ACHN (cell line): ENCODE measurements around the gene NELFB.

Source experiments
- DNase-seq: peaks from one replicate; pipeline ENCODE4 v3.0.0-alpha.2; 2015
- in situ Hi-C: cut with HindIII; loops from 2 replicates; pipeline ENCODE4 v1.10.0; 2017; ENCODE audit warnings: low sequenced_read_pairs, low pct_ligation_motif_present, low pct_unique_long_range_greater_than_20kb

NELFB gene

DNA sequence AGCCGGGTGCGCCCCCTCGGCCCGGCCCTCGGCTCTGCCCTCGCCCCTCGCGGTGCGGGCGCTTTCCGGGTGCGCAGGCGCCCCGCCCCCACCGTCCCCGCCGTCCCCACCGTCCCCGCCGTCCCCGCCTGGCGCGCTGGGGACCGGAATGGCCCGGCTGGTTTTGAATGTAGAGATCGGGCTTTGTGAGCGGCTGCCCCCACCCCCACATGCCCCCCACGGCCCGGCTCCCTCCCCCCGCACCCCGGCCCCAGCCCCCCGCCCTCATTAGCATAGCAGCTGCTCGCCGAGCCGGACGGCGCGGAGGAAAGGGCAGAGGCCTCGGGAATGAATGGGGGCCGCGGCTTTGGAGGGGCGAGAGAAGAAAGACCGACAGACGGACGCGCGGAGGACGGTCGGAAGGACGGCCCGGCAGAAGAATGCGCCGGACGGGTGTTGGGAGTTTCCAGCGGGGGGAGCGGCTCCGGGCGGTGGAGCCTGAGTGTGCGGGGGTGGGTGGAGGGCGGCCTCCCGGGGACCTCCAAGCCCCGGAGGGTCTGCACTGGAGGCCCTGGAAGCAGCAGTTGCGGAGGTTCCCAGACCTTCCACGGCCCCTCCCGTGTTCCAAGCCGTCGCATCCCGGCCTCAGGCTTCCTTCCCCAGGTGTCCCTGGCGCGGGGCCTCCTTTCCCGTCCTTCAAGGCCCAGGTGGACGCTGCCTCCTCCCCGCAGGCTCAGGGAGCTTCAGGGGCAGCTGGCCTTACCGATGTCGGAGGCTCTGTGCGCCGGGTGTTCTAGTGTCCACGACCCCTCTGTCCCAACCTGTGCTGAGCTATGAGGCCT, 40.9 kb downstream of the NELFB start:
- in situ Hi-C loops: no loop called here
- no peak for DNase-seq

DNA sequence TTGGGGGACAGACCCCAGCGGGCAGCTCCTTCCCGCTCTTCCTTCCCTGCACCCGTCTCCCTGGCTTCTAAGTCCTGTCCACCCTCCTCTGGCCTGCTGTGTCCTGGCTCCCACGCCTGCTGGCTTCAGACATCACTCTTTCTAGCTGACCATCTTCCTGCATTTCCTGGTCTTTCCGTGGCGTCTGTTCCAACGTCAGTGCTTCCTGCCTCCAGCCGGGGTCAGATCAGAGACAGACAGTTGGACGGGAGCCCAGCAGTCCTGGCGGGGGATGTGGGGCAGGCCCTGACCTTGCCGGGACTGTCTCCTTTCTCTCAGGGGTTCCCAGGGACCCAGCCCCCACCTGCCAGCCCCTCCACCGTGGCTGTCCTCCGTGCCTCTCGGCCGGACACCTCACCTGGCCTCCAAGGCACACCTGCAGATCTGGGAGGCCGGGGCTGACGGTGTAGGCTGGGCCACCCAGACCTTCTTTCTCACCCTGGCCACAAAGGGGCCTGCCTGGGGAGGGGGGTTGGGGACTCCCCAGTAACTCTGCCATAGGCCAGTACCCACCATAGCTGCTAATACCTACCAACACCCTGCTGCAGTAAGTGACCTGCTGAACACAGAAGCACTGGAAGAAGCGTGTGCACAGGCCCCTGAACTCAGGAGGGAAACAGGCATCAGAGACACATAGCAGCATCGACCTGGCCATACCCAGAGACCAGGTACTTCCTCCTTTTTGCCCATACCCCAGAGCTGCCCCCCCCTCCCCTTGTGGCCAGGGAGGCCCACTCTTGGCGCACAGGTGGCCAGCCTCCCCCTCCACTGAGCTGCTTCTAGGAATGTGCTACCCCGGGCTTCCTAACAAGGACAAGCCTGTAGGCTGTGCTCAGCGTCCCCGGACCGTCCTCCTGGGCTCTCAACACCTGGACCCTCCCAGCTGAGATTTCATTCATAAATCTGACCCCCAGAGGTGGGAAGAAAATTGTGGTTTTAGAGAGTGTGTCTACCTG, 41.8 kb downstream of the NELFB start:
- no peak for DNase-seq
- in situ Hi-C loops: no loop called here

DNA sequence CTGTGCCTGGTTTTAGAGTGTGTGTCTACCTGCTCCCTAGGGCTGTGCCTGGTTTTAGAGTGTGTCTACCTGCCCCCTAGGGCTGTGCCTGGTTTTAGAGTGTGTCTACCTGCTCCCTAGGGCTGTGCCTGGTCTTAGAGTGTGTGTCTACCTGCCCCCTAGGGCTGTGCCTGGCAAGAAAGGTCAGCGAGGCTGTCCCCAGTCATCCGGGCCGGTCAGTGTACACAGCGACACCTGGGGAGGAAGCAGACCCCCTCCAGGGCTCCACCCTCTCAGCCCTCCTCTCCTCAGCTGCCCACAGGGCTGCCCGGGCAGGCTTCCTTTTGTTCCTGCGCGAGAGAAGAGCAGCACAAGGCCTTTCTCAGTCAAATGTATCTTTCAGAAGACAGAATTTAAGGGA, 42.8 kb downstream of the NELFB start:
- no peak for DNase-seq
- in situ Hi-C loops: no loop called here

DNA sequence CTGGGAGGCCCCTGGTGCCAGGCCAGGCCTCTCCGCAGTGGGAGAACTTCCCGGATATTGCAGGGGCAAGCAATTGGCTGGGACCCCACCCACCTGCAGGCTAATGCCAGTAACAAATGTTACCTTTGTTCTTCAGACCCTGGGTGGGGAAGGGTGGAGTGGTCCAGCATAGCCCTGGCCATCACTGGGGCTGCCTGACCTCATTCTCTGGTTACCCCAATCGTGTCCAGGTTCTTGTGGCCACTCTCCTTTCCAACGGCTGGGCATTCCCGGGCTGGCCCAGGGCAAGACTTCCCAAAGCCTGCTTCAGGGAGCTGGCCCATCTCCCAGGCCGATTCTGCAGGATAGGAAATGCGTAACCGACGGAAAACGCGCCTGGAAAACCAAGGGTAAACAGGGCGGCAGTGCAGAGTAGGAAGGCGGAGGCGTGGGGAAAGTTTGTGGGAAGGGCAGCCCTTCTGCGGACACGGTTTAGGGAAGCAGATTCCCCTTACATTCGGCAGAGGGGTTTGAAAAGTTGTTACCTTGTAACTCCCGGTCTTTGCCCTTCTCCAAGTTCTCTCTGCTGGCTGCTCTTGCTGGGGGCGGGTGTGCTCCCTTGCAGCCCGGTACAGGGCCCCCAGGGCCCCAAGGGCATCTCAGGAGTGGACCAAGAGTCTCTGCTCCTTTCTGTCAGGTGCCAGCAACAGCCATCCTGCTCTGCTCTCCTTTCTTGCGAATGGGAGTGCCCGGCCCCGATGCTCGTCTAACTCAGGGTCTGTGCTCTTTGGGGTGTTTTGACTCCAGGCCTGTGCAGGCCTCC, 43.5 kb downstream of the NELFB start:
- in situ Hi-C loops: no loop called here
- DNase-seq: no peak

DNA sequence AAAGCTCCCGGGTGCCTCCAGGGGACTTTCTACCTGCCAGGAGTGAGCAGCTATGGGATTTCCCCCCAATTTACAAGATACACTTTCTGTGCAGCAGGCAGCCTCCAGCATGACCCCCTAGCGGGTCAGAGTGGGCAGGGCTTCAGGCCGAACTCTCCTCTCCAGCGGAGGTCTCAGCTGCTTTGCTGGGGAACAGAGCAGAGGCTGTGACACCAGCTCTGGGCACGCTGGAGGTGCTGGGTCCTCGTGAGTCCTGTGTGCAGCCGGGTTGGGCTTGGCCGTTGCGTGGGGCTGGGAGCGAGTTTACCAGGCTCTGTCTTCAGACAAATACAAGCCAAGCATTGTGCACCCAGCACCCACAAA, 44.1 kb downstream of the NELFB start:
- no peak for DNase-seq
- in situ Hi-C loops: no loop called here

DNA sequence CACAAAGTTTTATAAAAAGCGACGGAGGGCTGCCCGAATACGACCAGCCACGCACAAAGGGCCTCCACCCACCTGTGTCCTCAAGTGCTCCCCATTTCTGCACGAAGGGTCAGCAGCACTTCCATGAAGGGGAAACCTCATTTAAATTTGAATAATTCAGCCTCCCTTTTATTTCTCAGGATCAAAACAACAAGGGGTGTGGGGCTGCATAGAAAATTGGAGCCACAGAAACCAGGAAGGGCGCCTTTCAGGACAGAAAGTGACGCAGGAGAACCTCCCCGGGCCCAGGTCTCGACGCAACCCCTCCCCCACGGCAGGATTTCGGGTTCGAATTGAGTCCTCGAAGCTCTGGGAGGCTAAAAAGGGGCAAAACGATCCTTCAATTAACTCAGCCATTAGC, 44.8 kb downstream of the NELFB start:
- in situ Hi-C loops: no loop called here
- DNase-seq: no peak

DNA sequence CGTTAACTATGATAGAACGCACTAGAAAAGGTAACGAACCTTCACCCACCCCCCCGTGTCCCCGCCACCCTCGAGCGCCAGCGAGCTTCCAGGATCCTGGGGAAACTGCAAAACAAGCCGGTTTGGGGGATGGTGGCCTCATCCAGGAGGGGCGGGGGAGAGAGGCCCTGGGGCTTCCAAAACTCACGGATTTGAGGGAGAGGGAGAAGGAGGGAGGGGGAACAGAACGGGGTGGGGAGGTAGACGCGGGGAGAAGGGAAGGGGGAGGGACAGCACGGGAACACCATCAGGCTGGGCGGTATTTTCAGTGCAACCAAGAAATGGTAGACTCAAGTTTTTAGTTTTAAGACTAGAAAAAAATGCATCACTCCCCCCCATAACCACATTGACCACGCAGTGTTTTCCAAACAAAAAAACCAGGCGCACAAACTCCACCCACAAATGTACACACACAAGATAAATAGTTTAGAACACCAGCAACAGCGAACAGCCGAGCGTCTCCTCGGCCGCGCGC, 45.5 kb downstream of the NELFB start:
- no peak for DNase-seq
- in situ Hi-C loops: no loop called here

DNA sequence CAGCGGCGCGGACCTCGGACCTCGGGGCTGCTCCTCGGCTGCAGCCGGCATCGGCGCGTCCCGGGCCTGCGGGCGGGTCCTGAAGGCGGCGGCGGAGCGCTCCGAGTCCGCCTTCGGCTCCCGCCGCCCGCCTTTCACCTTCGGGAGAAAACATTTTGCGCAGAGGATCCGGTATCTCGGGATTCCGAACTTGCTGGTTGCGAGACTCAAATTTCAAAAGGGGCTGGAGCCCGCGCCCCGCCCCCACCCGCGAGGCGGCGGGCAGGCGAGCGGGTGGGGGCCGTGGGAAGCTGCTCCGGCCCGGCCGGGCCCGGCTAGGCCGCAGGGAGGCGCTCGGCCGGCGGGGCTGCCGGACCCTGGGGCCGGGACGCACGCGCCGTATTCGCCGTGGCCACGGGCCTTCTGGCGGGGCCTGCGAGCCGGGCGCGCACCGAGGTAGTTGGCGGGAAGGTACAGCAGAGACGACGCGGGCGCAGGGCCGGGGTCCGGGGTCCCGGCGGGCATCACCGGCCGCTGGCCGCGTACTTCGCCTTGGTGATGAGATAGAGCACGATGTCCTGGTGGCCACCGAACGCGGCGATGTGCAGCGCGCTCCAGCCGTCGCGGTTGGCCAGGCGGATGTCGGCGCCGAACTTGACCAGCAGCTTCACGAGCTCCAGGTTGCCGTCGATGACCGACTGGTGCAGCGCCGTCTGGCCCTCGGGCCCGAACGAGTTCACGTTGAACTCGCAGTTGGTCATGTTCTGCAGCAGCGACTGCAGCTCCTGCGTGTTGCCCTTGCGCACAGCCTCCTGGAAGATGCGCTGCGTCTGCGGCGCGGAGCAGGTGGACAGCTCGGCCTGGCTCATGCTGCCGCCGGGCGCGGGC, 46.2 kb downstream of the NELFB start:
- DNase-seq: peak; percentile 54
- in situ Hi-C loops: no loop called here

DNA sequence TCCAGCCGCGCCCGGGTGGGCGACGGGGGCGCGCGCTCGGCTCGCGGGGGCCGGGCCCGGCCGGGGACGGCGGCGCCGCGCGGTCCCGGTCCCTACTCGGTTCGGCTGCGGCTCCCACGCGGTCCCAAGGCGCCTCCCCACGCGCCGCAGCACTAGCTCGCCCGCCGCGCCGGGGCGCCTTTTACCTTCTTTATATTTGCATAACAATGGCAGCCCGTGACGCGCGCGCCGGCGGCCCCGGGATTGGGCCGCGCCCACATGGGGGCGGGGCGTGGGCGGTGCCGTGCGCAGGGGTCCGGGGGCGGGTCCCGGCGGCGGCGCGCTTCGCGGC, 47.0 kb downstream of the NELFB start, which contains the start of gene NRARP:
Gene NRARP (minus strand): TSS at position 154 of the 331 bp plus-strand sequence. CDS start 343 bp downstream, outside the sequence.
- peak; percentile 75 for DNase-seq
- in situ Hi-C loops: no loop called here

DNA sequence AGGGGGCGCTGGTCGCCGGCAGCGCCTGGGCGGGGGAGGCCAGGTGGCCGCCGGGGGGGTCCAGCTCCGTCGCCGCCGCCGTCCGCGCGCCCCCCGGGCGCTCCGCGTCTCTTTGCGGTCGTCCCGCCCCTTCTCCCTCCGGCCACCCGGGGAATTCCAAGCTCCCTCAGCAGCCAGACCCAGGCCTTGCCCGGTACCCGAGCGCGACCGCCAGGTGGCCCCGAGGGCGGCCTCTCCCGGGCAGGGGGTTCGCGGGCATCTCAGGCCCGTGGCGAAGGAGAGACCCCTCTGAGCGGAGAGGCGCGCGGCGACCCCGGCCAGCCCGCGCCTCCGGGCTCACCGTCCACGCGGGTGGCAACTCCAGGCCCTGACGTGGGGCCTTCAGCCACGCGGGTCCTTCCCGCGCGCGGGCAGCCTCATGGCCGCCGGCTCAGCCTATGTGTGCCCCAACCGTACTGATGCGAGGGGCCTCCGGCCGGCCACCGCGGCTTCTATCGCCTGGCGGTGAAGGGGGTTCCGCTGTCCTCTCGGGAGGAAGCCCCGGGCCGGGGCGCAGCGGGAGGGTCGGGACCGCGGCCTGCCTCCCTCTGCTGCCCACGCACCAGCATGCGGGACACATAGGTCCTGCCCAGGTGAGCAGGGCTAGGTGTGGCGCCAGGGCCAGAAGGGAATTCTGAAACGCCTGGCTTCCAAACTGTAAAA, 47.5 kb downstream of the NELFB start:
- DNase-seq: no peak

DNA sequence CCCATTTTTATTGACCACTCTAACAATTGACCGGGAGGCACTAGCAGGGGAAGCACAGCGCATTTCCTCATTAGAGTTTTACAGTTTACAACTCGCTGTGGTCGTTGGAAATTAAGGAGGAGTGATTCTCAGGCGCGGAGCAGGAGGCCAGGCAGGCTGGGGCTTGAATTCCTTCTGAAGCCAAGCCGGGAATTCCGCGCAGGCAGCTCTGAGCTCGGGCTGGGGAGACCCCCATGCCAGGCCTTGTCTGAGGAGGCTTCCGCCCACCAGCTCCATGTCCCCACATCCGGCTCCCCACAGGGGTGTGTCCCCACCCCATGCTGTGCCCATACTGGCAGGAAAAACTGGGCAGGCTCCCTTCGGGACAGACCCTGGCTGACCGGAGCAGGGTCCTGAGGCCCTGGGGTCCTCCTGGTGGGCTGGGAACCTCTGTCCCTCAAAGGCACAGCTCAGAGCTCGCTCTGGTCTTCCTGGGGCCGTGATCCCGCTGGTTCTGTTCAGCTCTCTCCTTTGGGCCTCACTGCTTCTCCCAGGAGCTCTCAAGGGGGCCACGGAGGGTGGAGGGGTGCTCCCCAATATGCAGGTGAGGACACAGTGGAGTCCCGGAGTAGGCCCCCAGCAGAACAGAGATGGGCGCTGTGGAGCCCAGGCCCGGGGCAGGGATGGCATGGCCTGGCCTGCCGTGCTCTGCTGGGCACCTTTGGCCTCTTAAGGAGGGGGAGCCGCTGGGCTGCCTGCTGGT, 48.2 kb downstream of the NELFB start:
- no peak for DNase-seq
- in situ Hi-C loops: no loop called here

More for the DNA sequence above, 47.5 kb downstream of the NELFB start:
- in situ Hi-C loops: no loop called here

DNA sequence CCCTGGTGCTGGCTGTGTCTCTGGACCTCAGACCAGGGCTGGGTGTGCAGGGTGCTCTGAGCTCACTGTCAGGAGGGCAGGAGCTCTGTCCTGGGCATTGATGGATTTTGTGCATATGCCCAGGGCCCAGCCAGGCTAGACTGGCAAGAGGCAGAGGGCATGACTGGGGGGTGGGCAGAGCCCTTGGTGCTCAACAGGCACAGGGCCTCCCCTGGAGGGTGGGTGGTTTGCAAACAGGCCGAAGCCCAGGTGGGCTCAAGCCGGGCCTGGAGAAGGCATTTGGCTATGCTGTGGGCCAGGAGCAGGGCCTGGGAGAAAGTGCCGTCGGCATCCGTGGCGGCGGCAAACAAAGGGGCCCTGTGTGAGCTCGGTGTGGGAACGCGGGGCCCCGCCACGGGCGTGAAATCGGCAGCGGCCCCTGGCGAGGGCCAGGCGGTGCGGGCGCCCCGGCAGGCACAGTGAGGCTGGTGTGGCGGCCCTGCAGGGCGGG, 48.8 kb downstream of the NELFB start:
- DNase-seq: no peak
- in situ Hi-C loops: no loop called here

DNA sequence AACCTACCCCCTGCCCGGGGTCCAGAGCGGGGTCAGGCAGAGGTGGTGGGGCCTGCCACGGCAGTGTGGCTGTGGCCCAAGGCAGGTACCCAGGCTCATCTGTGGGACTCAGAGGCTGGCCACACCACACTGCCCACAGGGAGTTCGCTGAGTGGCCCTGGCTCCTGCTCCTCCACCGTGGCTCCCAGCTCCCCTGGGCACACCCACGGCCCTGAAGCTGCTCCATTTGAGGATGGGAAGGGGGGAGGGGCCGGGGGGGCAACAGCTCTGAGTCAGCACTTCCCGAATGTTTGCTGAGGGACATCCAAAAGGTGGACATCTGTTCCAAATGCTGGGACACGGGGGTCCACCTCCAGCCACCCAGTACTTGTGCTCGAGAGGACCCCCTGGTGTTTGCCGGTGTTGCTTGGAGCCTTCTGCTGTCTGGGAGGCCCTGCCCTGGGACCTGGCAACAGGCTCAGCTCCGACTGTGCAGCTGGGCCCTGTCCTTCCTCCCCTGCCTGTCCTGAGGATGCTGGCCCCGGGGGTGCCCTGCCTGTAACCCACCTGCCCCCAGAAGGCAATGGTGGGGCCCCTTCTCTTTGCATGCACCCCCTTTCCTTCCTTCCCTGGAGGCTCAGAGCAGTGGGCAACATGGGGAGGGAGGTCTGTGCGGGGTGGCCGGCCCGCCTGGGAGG, 49.4 kb downstream of the NELFB start:
- no peak for DNase-seq

DNA sequence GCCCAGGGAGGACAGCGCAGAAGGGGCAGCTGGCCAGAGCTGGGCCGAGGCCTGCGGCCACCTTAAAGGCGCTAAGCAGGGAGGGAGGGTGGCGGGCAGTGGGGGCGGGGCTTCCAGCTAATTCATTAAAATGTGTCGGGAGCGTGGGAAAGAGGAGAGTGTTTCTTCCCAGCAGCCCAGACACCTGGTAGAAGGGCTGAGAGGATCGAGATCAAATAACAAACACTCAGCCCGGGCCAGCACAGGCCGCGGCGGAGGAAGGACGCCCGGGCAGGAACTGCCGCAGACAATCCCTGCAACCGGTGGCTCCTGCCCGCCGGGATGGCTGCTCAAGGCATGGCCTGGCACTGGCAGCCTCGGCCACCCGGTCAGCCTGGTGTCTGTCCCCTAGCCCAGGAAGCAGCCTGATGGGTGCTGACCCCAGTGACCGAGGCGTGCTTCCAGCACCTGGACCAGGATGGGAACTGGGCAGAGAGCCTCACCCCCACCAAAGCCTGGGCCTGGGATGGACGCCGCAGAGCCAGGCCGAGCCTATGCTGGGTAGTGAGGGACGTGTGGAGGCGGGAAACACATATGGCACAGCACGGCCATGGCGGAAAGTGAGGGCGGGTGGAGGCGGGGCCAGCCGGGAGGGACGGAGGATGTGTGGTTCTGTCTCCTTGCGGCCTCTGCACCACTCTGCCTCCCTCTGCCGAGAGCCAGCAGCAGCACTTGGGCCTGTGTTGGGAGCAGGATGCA, 50.1 kb downstream of the NELFB start:
- in situ Hi-C loops: no loop called here

More for the DNA sequence above, 49.4 kb downstream of the NELFB start:
- in situ Hi-C loops: no loop called here

DNA sequence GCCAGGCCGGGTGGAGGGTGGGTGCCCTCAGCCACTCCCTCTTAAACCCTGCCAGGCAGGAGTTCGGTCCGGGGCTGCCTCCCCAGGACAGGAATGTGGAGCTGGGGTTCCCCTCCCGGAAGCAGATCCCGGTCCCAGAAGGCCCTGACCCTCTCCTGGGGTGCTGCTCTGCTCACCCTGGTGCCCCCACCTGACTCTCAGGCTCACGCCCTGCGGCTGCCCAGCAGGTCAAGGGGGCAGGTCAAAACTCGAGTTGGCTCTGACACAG, 50.6 kb downstream of the NELFB start:
- no peak for DNase-seq
- in situ Hi-C loops: no loop called here

More for the DNA sequence above, 50.1 kb downstream of the NELFB start:
- DNase-seq: no peak
